Stimulated activated memory B cell treated with anti-CD40 and anti-IgM and Interleukin-4, amounts not matched to agents 10 μg/mL and 1 μg/mL and 100 μg/mL, for 72 hours (primary cell): ENCODE measurements around the gene CDK14.

Experiments used
- ATAC-seq: fragments of 150-1000 bp; cut with Tn5 transposase; 2 replicates; pipeline ENCODE4 v1.10.0; 2021
- H3K27ac Mint-ChIP-seq: one replicate; pipeline ENCODE4 v1.8.0; 2022; ENCODE audit warnings: mild to moderate bottlenecking, mixed read lengths
- H3K27me3 Mint-ChIP-seq: one replicate; pipeline ENCODE4 v1.8.0; 2022; ENCODE audit warnings: mixed read lengths
- H3K36me3 Mint-ChIP-seq: one replicate; pipeline ENCODE4 v1.8.0; 2022; ENCODE audit warnings: mixed read lengths
- H3K4me1 Mint-ChIP-seq: one replicate; pipeline ENCODE4 v1.8.0; 2022; ENCODE audit warnings: mixed read lengths
- H3K4me3 Mint-ChIP-seq: one replicate; pipeline ENCODE4 v1.8.0; 2022; ENCODE audit warnings: mild to moderate bottlenecking, moderate library complexity, mixed read lengths
- H3K9me3 Mint-ChIP-seq: one replicate; pipeline ENCODE4 v1.8.0; 2022; ENCODE audit warnings: mixed read lengths

CDK14 gene

DNA sequence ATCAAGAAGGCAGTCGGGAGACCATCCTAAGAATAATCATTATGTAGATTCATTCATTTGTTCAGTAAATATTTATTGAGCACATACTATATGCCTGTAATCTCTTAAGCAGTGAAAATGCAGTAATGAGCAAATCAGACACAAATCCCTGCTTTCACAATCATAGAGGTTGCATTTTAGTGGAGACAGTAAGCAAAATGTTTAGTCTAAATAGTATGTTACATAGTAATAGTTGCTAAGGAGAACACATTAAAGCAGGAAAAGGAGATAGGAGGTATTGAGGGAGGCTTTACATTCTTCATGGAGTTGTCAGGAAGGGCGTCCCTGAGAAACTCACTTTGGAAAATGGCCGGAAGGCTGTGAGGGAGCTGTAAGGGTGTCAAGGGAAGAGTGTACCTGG lies 79.9 kb downstream of the CDK14 start:
- no peak overlapping the region for H3K4me3 Mint-ChIP-seq
- no peak for ATAC-seq
- H3K27me3 Mint-ChIP-seq = no peaks in the 10 kb centered on the region
- H3K36me3 Mint-ChIP-seq = no peaks in the 10 kb centered on the region
- H3K27ac Mint-ChIP-seq = no peak overlapping the region
- peaks cover 21% of the 10 kb centered on the region for H3K4me1 Mint-ChIP-seq
- no peaks in the 10 kb centered on the region for H3K9me3 Mint-ChIP-seq

DNA sequence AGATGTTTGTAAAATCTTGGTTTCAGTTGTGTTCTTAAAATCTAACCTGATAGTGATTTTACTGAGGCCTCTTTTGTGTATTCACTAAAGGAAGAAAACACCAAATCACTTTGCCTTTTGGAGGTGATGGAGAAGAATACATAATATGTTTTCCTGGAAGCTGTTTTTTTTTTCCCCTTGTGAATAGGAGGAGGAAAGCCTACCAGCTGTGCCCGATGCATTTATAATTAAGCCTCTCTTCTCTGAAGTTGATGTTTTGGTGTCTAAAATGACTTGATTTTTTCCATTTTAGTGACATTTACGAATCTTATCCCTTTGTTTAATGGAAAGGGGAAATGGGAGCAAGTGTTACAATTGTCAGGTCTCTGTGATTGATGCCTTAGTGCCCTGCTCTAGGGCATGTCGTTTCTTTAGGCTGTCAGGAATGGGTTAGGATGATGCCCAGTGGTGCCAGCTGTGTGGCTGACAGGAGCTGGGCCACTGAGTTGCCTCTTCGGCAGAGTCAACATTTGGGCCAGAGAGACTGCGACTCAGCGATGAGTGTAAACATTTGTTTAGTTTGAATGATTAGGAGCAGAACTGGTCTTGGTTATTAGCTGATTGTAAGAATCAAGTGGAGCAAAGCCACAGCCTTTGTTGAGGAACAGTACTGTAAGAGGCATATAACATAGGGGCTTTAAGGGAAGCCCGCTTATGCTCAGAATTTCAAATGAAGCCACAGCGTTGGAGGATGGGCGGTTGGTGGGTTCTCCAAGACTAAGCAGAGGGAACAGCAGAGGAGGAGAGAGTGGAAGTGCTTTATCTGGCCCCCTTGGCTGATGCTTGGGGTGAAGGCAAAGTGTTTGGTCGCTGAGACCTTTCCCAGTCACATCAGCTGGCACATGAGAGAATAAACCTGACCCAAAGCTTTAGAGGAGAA lies 81.6 kb downstream of the CDK14 start:
- Mint-ChIP-seq H3K27me3 (no peaks in the 10 kb centered on the region), H3K36me3 (no peaks in the 10 kb centered on the region), H3K4me3 (no peak overlapping the region), H3K27ac (no peak overlapping the region), H3K9me3 (no peaks in the 10 kb centered on the region), H3K4me1 (peaks cover 12% of the 10 kb centered on the region)
- ATAC-seq = no peak

DNA sequence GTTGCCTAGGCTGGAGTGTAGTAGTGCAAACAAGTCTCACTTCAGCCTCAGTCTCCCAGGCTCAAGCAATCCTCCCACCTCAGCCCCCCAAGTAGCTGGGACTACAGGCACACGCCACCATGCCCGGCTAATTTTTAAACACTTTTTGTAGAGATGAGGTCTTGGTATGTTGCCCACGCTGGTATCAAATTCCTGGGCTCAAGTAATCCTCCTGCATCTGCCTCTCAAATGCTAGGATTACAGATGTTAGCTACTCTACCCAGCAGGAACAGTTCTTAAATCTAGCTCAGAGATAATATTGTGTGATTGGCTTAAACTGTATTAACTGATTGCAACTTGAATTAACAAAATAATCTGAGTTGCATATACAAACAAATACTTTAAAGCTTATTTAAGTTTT lies 82.9 kb downstream of the CDK14 start:
- H3K27ac Mint-ChIP-seq = no peak overlapping the region
- no peak overlapping the region for H3K4me3 Mint-ChIP-seq
- H3K27me3 Mint-ChIP-seq = no peaks in the 10 kb centered on the region
- peaks cover 12% of the 10 kb centered on the region for H3K4me1 Mint-ChIP-seq
- ATAC-seq = no peak
- no peaks in the 10 kb centered on the region for H3K9me3 Mint-ChIP-seq
- no peaks in the 10 kb centered on the region for H3K36me3 Mint-ChIP-seq

DNA sequence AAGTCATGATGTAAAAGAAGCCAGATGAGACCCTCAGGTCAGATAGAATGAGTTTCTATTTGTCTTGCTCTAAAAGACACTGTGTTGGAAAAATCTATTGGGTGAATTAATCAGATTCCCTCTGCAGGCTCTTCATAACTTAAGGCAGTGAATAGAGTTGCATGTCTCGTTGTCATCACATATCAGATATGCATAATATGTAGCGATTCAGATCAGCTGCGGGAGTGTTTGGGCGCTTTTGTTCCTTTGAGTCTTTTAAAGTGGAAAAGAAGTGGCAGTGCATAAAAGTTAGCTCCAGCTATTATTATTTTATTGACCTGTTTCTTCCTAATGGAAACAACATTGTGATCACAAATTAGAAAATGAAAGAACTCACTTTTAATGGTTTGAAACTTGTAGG lies 84.4 kb downstream of the CDK14 start:
- ATAC-seq = no peak
- Mint-ChIP-seq H3K27me3 (no peaks in the 10 kb centered on the region), H3K4me1 (peaks cover 12% of the 10 kb centered on the region), H3K4me3 (no peak overlapping the region), H3K27ac (no peak overlapping the region), H3K9me3 (no peaks in the 10 kb centered on the region), H3K36me3 (no peaks in the 10 kb centered on the region)

DNA sequence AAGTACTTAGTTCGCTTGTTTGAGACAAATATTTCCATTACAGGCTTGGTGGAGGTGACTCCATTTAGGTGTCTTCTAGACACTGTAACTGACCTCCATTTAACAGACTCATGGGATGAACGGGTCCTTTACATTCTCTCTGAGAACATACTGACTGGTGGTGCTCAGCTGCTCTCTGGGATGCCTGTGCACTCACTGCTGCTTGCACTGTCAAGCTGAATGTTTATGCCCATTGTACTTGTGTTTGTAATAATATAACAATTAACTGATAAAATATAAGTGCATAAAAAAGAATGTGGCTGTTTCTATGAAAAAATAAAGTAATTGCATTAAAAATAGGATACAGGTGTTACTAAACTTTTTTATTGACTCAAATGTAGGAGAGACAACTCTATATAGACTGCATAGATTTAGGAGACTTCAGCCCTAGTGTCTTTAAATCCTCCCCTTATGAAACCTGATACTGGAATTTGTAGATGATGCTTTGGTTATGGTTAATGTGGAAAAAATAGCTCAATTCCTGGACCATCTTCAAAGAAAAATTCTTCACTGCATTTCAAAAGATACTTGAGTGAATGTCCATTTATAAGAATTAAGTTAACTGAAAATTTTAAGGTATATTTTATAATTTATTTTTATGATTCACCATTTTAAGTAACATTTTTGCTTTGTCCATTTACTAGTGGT lies 85.4 kb downstream of the CDK14 start:
- Mint-ChIP-seq H3K9me3 (no peaks in the 10 kb centered on the region), H3K27me3 (no peaks in the 10 kb centered on the region)

DNA sequence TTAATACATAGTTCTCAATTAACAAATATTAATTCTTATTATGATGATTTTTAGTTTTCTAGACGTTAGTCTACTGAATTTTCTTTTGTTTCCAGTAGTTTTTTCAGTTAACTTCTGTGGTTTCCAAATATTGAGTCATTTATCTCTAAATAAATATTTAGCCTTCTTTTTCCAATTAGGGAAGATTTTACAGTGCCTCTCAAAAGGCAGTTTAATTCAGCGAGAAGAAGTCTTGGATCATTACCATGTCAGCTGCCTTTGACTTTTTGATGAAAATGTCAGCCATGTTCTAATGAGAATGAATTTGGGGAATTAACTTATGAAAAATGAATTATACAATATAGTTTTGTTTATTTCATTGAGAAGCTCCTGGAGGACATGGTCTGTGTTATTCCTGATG lies 90.0 kb downstream of the CDK14 start:
- no peaks in the 10 kb centered on the region for H3K9me3 Mint-ChIP-seq
- H3K4me3 Mint-ChIP-seq = no peak overlapping the region
- ATAC-seq = no peak
- no peak overlapping the region for H3K27ac Mint-ChIP-seq
- peaks cover 2% of the 10 kb centered on the region for H3K36me3 Mint-ChIP-seq
- no peaks in the 10 kb centered on the region for H3K27me3 Mint-ChIP-seq
- peaks cover 28% of the 10 kb centered on the region for H3K4me1 Mint-ChIP-seq

More for the DNA sequence above, 85.4 kb downstream of the CDK14 start:
- no peak for ATAC-seq
- no peak overlapping the region for H3K4me3 Mint-ChIP-seq
- no peaks in the 10 kb centered on the region for H3K36me3 Mint-ChIP-seq
- H3K27ac Mint-ChIP-seq = no peak overlapping the region
- H3K4me1 Mint-ChIP-seq = peaks cover 6% of the 10 kb centered on the region

DNA sequence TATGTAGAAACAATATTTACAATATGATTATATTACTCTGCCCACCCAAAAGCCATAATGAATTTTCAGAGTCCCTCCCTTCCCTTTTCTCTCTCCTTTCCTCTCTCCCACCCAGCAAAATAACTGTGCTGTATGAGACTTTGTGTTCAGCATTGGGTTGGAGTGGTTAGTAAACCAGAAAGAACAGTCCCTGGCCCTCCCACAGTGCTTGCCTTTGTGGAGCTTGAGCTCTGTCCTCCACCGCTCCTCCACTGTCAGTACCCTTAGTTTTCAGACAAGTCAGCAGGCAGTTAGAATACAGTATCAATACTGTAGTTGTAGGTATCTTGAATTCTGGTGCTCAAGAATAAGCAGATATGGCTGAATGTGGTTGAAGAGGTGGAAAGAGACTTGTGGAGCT lies 92.7 kb downstream of the CDK14 start:
- H3K4me3 Mint-ChIP-seq = no peak overlapping the region
- no peak for ATAC-seq
- H3K27ac Mint-ChIP-seq = peak overlapping the region; percentile 12

DNA sequence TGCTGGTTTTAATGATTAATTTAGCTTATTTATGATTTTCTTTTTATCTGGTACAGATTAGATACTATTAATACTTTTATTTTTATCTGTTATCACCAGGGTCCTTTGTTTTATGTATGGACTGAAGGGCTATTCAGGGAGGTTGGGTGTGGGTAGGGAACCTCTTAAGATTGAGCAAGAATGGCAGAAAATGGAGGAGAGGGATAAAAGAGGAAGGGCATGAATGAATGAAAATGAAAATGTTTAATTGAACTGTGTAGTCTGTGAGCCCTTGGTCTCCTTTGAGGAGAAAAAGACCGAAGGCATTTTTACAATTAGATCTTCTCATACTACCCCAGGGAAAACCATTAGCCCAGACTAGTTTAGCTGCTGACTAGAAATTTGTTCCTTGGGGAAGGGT lies 93.1 kb downstream of the CDK14 start:
- Mint-ChIP-seq H3K4me1 (peaks cover 43% of the 10 kb centered on the region), H3K27me3 (no peaks in the 10 kb centered on the region), H3K36me3 (peaks cover 14% of the 10 kb centered on the region), H3K4me3 (no peak overlapping the region), H3K9me3 (no peaks in the 10 kb centered on the region), H3K27ac (peak overlapping the region; percentile 12)
- no peak for ATAC-seq

More for the DNA sequence above, 92.7 kb downstream of the CDK14 start:
- Mint-ChIP-seq H3K27me3 (no peaks in the 10 kb centered on the region), H3K36me3 (peaks cover 11% of the 10 kb centered on the region), H3K4me1 (peaks cover 40% of the 10 kb centered on the region), H3K9me3 (no peaks in the 10 kb centered on the region)

DNA sequence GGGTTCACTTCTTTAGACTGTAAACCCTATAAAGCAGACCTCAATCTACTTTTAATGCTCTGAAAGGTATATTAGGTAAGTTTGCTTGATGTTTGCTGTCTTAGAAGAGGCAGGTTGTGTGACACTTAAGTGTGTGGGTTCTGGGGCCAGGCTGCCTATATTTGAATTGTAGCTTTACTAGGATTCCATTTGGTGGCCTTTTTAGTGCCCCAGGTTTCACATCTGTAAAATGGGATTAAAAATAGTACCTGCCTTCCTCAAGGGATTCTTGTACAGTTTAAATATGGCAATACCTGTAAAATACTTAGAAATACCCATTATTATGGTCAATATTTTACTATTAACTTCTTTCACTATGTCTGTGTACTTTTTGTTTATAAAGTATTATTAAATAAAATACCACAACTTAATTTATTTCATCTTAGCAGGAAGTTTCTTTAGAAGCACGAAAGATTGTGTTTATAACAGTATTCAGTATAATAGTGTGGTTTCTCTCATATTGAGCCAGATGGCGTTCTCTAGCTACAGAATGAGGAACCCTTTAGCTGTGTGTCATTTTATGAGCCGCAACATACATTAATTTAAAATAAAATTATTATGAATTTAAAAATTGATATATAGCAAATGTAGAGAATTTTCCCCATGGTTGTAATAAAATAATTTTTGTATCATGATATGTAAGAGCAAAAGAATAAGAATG lies 94.2 kb downstream of the CDK14 start:
- H3K27ac Mint-ChIP-seq = no peak overlapping the region
- peaks cover 14% of the 10 kb centered on the region for H3K36me3 Mint-ChIP-seq
- H3K27me3 Mint-ChIP-seq = no peaks in the 10 kb centered on the region
- peaks cover 43% of the 10 kb centered on the region for H3K4me1 Mint-ChIP-seq
- H3K4me3 Mint-ChIP-seq = no peak overlapping the region
- ATAC-seq = peak; percentile 64
- H3K9me3 Mint-ChIP-seq = no peaks in the 10 kb centered on the region

DNA sequence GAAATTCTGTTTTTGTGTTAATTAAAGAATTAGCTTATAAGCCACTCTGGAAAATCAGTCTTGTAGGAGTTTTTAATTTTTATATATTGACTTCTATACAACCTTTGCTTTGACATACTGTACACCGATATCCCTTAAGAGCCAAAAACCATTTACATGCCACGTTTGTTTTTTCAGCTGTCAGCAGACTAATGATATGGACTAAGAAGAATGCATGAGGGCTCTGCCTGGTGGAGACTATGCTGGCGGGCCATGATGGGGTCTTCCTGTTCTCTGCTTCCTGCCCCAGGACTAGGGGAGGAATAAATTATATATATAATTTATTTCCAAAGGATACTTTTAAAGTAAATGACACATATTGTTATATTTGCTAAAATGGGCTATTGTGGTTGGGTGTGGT lies 96.3 kb downstream of the CDK14 start:
- Mint-ChIP-seq H3K27me3 (no peaks in the 10 kb centered on the region), H3K27ac (no peak overlapping the region), H3K9me3 (peaks cover 4% of the 10 kb centered on the region), H3K4me1 (peaks cover 45% of the 10 kb centered on the region), H3K4me3 (no peak overlapping the region), H3K36me3 (peaks cover 21% of the 10 kb centered on the region)
- ATAC-seq = no peak

DNA sequence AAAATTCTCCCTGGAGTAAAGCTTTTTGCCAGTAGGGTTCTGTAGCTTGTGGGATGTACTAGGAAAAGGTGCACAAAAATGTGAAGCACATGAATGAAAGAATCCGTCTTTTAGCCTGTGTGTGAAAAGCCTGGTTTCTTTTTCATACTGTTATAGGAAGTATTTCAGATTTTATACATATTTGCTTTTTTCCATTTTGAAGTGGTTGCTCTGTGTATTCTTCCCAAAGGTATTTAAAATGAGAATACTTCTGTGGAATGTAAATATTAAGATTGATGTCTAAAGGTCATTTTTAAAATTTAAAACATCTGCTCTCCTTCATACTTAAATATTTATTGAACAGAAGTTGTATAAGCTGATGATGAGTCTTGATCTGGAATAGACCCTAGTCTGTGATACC lies 96.8 kb downstream of the CDK14 start:
- Mint-ChIP-seq H3K9me3 (peaks cover 4% of the 10 kb centered on the region), H3K27ac (no peak overlapping the region), H3K4me3 (no peak overlapping the region), H3K36me3 (peaks cover 21% of the 10 kb centered on the region), H3K27me3 (no peaks in the 10 kb centered on the region), H3K4me1 (peaks cover 39% of the 10 kb centered on the region)
- no peak for ATAC-seq

DNA sequence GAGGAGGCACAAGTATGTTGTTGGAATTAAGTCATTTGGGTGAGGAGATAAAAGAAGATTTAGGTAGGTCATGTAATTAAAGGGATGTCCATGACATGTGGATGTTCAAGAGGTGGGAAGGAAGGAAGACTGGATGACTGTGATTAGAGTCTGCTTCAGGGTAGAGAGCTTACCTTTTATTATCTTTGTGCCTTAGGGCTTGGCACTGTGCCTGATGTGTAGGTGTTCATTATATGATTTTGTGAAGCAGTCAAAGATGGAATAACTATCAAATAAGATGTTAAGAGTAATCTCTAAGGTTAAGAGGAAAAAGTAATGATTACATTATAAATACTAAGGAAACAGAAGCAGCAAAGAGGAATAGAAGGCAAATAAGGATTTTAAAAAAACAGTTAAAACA lies 97.8 kb downstream of the CDK14 start:
- Mint-ChIP-seq H3K4me3 (no peak overlapping the region), H3K4me1 (peaks cover 40% of the 10 kb centered on the region), H3K27me3 (no peaks in the 10 kb centered on the region), H3K27ac (no peak overlapping the region), H3K9me3 (peaks cover 4% of the 10 kb centered on the region), H3K36me3 (peaks cover 21% of the 10 kb centered on the region)
- ATAC-seq = no peak

DNA sequence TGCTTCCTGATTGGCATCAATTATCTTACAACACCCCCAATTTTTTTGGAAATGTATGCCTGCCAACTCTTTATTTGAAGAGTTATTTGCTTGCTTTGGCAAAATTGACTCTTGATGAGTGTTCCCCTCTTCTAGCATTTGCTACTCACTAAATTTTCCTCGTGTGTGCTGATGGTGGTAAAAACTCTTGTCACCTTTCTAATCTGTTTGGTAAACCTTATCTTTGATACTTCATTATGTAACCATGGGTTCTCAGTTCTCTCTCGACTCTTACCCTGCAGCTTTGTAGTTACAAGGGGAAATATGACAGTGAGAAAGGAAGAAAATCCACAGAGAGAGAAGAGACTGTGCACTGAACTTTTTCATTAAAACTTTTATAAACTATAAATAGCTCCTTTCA lies 102.5 kb downstream of the CDK14 start:
- Mint-ChIP-seq H3K4me3 (no peak overlapping the region), H3K27ac (no peak overlapping the region), H3K4me1 (peaks cover 49% of the 10 kb centered on the region), H3K36me3 (peaks cover 12% of the 10 kb centered on the region), H3K9me3 (peaks cover 4% of the 10 kb centered on the region), H3K27me3 (no peaks in the 10 kb centered on the region)
- no peak for ATAC-seq

DNA sequence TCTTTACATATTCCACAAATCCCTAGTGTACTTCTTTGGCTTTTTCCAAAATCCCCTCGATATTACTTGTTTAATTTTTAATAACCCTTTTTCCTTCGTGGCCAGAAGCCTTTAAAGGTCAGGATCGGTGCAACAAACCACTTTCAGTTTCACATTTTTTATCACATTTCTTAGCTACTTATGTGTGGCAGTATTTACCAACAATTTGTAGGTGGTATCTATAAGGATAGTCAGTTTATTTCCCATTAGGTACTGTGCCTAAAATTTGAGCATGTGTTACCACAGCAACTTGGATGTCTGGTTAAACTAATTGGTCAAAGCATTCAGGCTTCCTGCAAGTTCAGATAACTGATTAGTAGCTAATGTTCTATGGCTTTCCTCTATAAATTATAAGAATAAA lies 104.9 kb downstream of the CDK14 start:
- Mint-ChIP-seq H3K27ac (peak overlapping the region; percentile 93), H3K27me3 (no peaks in the 10 kb centered on the region), H3K4me3 (peak overlapping the region; percentile 81), H3K36me3 (peaks cover 7% of the 10 kb centered on the region), H3K9me3 (peaks cover 4% of the 10 kb centered on the region), H3K4me1 (peaks cover 52% of the 10 kb centered on the region)
- ATAC-seq = no peak

DNA sequence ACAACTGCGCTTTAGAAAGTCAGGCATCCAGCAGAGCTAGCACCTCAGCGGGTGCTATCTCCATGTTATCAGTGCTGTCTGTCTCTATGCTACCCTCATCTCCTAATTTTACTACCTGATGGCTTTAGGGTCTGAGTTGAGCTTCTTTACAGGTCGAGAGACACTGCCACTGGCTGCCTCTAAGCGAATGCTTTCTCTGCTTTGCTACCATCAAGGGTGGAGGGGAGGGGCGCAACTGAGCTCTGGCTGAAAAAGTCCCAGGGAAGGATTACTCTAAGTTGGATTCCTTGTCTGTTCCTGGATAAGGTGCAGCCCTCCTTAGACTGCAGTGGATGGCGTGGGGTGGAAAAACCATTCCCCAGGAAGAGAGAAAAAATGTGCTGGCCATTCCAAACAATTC lies 105.7 kb downstream of the CDK14 start:
- Mint-ChIP-seq H3K27ac (peak overlapping the region; percentile 93), H3K4me1 (peaks cover 55% of the 10 kb centered on the region), H3K27me3 (no peaks in the 10 kb centered on the region), H3K9me3 (peaks cover 2% of the 10 kb centered on the region), H3K4me3 (no peak overlapping the region), H3K36me3 (peaks cover 3% of the 10 kb centered on the region)
- ATAC-seq = no peak
